Mononuclear cell (primary cell): ENCODE data around the gene LSAMP. TPM values are rescaled to one million over a fixed set of nuclear protein-coding genes. Genes with fewer than 3 reads are reported as not detected.
"Not testable (repeated sequence)": the region's sequence is repeated elsewhere in the genome, so short reads cannot be mapped to it uniquely, and the experiment has no call there.

ENCODE experiments used
- H3K27me3 ChIP-seq: 2 replicates; pipeline ENCODE4 v1.6.0; 2011; ENCODE audit warnings: low read length, control low read depth; ENCODE audit not compliant: insufficient read depth
- H3K4me1 ChIP-seq: 2 replicates; pipeline ENCODE4 v1.5.1; 2011; ENCODE audit warnings: mild to moderate bottlenecking, low read length, control low read depth; ENCODE audit not compliant: insufficient read depth
- H3K4me3 ChIP-seq: 2 replicates; pipeline ENCODE4 v1.5.1; 2011; ENCODE audit warnings: mild to moderate bottlenecking, low read length, moderate library complexity
- H3K9me3 ChIP-seq: 2 replicates; pipeline ENCODE4 v1.5.1; 2011; ENCODE audit warnings: low read depth, mild to moderate bottlenecking, control low read depth, low read length
- total RNA-seq: library from RNA; depleted of rRNA; stranded (reverse); fragments of >200 nt; gene quantifications from one replicate; pipeline ENCODE4 v1.2.3, GENCODE V29; 2012

LSAMP gene
- total RNA-seq, 1 donor = not detected

- H3K4me3 ChIP-seq = no peak overlapping the region
- no peaks in the 10 kb centered on the region for H3K4me1 ChIP-seq
- H3K9me3 ChIP-seq = no peaks in the 10 kb centered on the region
- H3K27me3 ChIP-seq = no peaks in the 10 kb centered on the region
Observed at GRCh38 chr3:116233711-116234357, 211.5 kb downstream of the LSAMP start.

GRCh38 chr3:116230431-116231020, 214.8 kb downstream of the LSAMP start:
- Histone ChIP-seq H3K4me1 (no peaks in the 10 kb centered on the region), H3K27me3 (no peaks in the 10 kb centered on the region), H3K9me3 (no peaks in the 10 kb centered on the region), H3K4me3 (no peak overlapping the region)

GRCh38 chr3:116226266-116226665, 219.0 kb downstream of the LSAMP start:
- Histone ChIP-seq H3K4me1 (no peaks in the 10 kb centered on the region), H3K9me3 (no peaks in the 10 kb centered on the region), H3K27me3 (no peaks in the 10 kb centered on the region), H3K4me3 (no peak overlapping the region)

- Histone ChIP-seq H3K27me3 (no peaks in the 10 kb centered on the region), H3K9me3 (no peaks in the 10 kb centered on the region), H3K4me1 (no peaks in the 10 kb centered on the region), H3K4me3 (no peak overlapping the region)
Observed at GRCh38 chr3:116216761-116217160, 228.5 kb downstream of the LSAMP start.

- Histone ChIP-seq H3K4me1 (no peaks in the 10 kb centered on the region), H3K4me3 (no peak overlapping the region), H3K27me3 (no peaks in the 10 kb centered on the region), H3K9me3 (no peaks in the 10 kb centered on the region)
Observed at GRCh38 chr3:116211901-116212300, 233.4 kb downstream of the LSAMP start.

GRCh38 chr3:116208830-116209229, 236.5 kb downstream of the LSAMP start:
- not testable (repeated sequence) for H3K4me1 ChIP-seq, H3K27me3 ChIP-seq, H3K4me3 ChIP-seq, H3K9me3 ChIP-seq

GRCh38 chr3:116200956-116201690, 244.2 kb downstream of the LSAMP start:
- no peak overlapping the region for H3K4me3 ChIP-seq
- no peaks in the 10 kb centered on the region for H3K4me1 ChIP-seq
- no peaks in the 10 kb centered on the region for H3K9me3 ChIP-seq
- no peaks in the 10 kb centered on the region for H3K27me3 ChIP-seq

GRCh38 chr3:116199063-116199462, 246.2 kb downstream of the LSAMP start:
- Histone ChIP-seq H3K4me3 (no peak overlapping the region), H3K4me1 (no peaks in the 10 kb centered on the region), H3K9me3 (no peaks in the 10 kb centered on the region), H3K27me3 (no peaks in the 10 kb centered on the region)

GRCh38 chr3:116198087-116198486, 247.2 kb downstream of the LSAMP start:
- H3K27me3 ChIP-seq = no peaks in the 10 kb centered on the region
- H3K9me3 ChIP-seq = no peaks in the 10 kb centered on the region
- no peak overlapping the region for H3K4me3 ChIP-seq
- no peaks in the 10 kb centered on the region for H3K4me1 ChIP-seq

GRCh38 chr3:116192464-116192863, 252.8 kb downstream of the LSAMP start:
- H3K4me1 ChIP-seq = no peaks in the 10 kb centered on the region
- H3K27me3 ChIP-seq = no peaks in the 10 kb centered on the region
- no peaks in the 10 kb centered on the region for H3K9me3 ChIP-seq
- H3K4me3 ChIP-seq = no peak overlapping the region

GRCh38 chr3:116191409-116191808, 253.9 kb downstream of the LSAMP start:
- Histone ChIP-seq H3K4me1 (no peaks in the 10 kb centered on the region), H3K4me3 (no peak overlapping the region)

GRCh38 chr3:116190095-116190494, 255.2 kb downstream of the LSAMP start:
- Histone ChIP-seq H3K4me3 (no peak overlapping the region), H3K4me1 (no peaks in the 10 kb centered on the region), H3K27me3 (no peaks in the 10 kb centered on the region)

More at GRCh38 chr3:116191409-116191808, 253.9 kb downstream of the LSAMP start:
- Histone ChIP-seq H3K9me3 (no peaks in the 10 kb centered on the region), H3K27me3 (no peaks in the 10 kb centered on the region)

GRCh38 chr3:116188231-116188785, 257.0 kb downstream of the LSAMP start:
- no peaks in the 10 kb centered on the region for H3K4me1 ChIP-seq
- H3K27me3 ChIP-seq = no peaks in the 10 kb centered on the region
- H3K4me3 ChIP-seq = no peak overlapping the region
- no peaks in the 10 kb centered on the region for H3K9me3 ChIP-seq

More at GRCh38 chr3:116190095-116190494, 255.2 kb downstream of the LSAMP start:
- H3K9me3 ChIP-seq = no peaks in the 10 kb centered on the region

- Histone ChIP-seq H3K4me3 (no peak overlapping the region), H3K9me3 (no peaks in the 10 kb centered on the region), H3K27me3 (no peaks in the 10 kb centered on the region), H3K4me1 (no peaks in the 10 kb centered on the region)
Observed at GRCh38 chr3:116186049-116186448, 259.2 kb downstream of the LSAMP start.

- Histone ChIP-seq H3K4me3 (no peak overlapping the region), H3K9me3 (no peaks in the 10 kb centered on the region), H3K4me1 (no peaks in the 10 kb centered on the region), H3K27me3 (no peaks in the 10 kb centered on the region)
Observed at GRCh38 chr3:116181159-116181558, 264.1 kb downstream of the LSAMP start.
